ENCODE data around the gene CLDN4.

The CLDN4 gene

DNA sequence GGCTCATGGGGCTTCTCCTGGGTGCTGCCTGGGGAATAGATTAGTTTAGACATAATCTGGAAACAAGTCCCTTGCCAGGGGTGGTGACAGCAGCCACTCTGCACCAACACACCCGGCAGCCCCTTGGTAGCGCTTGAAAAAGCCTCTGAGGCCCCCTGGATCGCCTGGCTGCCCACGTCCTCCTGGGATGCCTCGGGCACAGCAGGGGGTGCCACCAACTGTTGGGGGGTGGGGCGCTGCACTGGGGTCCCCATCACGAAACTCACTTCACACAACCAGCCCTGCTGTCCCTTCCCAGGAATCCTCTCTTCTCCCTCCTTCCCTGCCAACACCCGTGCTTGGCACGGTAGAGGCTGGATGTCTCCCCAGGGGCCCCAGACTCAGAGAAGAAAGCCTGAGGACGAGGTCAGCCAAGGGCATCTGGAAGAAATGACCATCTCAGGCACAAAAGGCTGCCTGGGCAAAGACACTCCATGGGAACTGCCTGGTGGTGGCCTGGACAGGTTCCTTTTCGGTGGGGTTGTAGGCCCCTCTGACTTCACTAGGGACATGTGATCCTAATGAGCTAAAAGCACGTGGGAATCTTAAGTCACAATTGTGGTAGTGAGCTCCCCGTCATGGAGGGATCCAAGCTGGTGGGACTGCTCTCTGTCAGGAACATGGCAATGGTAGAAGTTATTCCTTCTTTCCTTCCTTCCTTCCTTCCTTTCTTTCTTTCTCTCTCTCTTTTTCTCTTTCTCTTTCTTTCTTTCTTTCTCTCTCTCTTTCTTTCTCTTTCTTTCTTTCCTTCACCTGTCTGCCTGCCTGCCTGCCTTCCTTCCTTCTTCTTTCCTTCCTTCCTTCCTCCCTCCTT is 41.5 kb downstream of the CLDN4 start:
- no peak for DNase-seq (ENCODE audit: low read depth, low spot score)

GRCh38 chr7:73876361-73876760 is 45.6 kb downstream of the CLDN4 start:
- no peak for DNase-seq (ENCODE audit: low read depth, low spot score)

GRCh38 chr7:73876973-73877372 is 46.2 kb downstream of the CLDN4 start:
- DNase-seq (ENCODE audit: low read depth, low spot score): no peak

GRCh38 chr7:73879977-73880681 is 49.3 kb downstream of the CLDN4 start:
- DNase-seq (ENCODE audit: low read depth, low spot score): no peak

DNA sequence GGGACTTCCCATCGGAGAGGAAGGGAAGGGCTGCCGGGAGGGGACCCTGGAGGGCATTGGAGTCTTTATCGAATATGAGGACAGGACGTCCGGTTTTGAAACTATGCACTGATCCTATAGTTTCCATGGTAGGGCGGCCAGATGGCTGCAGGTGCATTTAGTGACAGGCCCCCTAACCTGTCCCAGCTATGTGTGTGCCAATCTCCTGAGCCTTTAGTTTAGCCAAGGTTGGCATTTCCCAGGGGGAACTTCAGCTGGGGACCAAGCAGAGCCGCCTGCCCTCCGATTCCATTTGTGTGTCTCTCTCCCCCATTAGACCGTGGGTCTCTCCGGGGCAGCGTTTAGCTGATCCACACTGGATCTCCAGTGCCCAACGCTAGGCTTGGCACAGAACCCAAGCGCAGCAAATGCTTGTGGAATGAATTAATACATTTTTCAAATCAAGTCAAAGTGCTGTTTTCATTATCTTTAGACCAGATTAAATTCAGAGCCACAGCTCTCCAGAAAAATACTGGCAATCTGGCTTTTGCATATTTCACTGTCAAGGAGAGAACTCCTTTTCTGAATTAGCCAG is 50.0 kb downstream of the CLDN4 start:
- no peak for DNase-seq (ENCODE audit: low read depth, low spot score)

GRCh38 chr7:73881352-73882046 is 50.7 kb downstream of the CLDN4 start:
- DNase-seq (ENCODE audit: low read depth, low spot score): no peak

- DNase-seq (ENCODE audit: low read depth, low spot score): no peak
Observed at GRCh38 chr7:73882047-73882402, 51.2 kb downstream of the CLDN4 start.
